GM21619 (cell line): ENCODE data around the gene LRRC3.
"Not testable (repeated sequence)": the region's sequence is repeated elsewhere in the genome, so short reads cannot be mapped to it uniquely, and the experiment has no call there.

ENCODE experiments used
- ATAC-seq: cut with Tn5 transposase; IDR thresholded peaks from one replicate; pipeline ENCODE4 v1.9.1; 2021; ENCODE audit not compliant: unreplicated experiment

LRRC3 gene

GRCh38 chr21:44454747-44455523 lies at the start of gene LRRC3:
Gene LRRC3 (plus strand): TSS chr21:44455510. CDS start chr21:44456645, 1,135 bp downstream.
- no peak for ATAC-seq

GRCh38 chr21:44405948-44406872 lies 49.1 kb upstream of the LRRC3 start:
- ATAC-seq = no peak

GRCh38 chr21:44406953-44407352 lies 48.4 kb upstream of the LRRC3 start:
- no peak for ATAC-seq

- no peak for ATAC-seq
Observed at GRCh38 chr21:44407493-44407892, 47.8 kb upstream of the LRRC3 start.

GRCh38 chr21:44408226-44408625 lies 47.1 kb upstream of the LRRC3 start:
- ATAC-seq = no peak

GRCh38 chr21:44413566-44414290 lies 41.6 kb upstream of the LRRC3 start:
- ATAC-seq = no peak

- no peak for ATAC-seq
Observed at GRCh38 chr21:44414291-44415072, 40.8 kb upstream of the LRRC3 start.

- ATAC-seq = no peak
Observed at GRCh38 chr21:44415073-44416025, 40.0 kb upstream of the LRRC3 start.

- ATAC-seq = no peak
Observed at GRCh38 chr21:44416193-44416592, 39.1 kb upstream of the LRRC3 start.

- not testable (repeated sequence) for ATAC-seq
Observed at GRCh38 chr21:44417621-44418107, 37.6 kb upstream of the LRRC3 start.

GRCh38 chr21:44418108-44418875 lies 37.0 kb upstream of the LRRC3 start:
- ATAC-seq = no peak

GRCh38 chr21:44418876-44419230 lies 36.5 kb upstream of the LRRC3 start:
- ATAC-seq = no peak

- no peak for ATAC-seq
Observed at GRCh38 chr21:44419679-44420078, 35.6 kb upstream of the LRRC3 start.

GRCh38 chr21:44420416-44421205 lies 34.7 kb upstream of the LRRC3 start:
- ATAC-seq = no peak

- no peak for ATAC-seq
Observed at GRCh38 chr21:44421901-44422840, 33.1 kb upstream of the LRRC3 start.

- ATAC-seq = no peak
Observed at GRCh38 chr21:44423312-44423821, 31.9 kb upstream of the LRRC3 start.
